Colonic mucosa (tissue), 4 donors: Measurements from ENCODE around the gene CCDC159. TPM values are rescaled to one million over a fixed set of nuclear protein-coding genes. Genes with fewer than 3 reads are reported as not detected.

Experiments
- DNase-seq: peaks from one replicate; pipeline ENCODE4 v3.0.0-alpha.2; 2020
- H3K27ac ChIP-seq: fragments of 200-600 bp; one replicate; pipeline ENCODE4 v1.8.0; 2021
- H3K27me3 ChIP-seq: fragments of 200-600 bp; one replicate; pipeline ENCODE4 v1.8.0; 2021
- H3K36me3 ChIP-seq: fragments of 200-600 bp; one replicate; pipeline ENCODE4 v1.8.0; 2021
- H3K4me1 ChIP-seq: fragments of 200-600 bp; one replicate; pipeline ENCODE4 v1.8.0; 2021; ENCODE audit warnings: mild to moderate bottlenecking
- H3K4me3 ChIP-seq: fragments of 200-600 bp; one replicate; pipeline ENCODE4 v1.8.0; 2021
- H3K9ac ChIP-seq, 2 donors: one replicate each; pipeline ENCODE4 v1.7.0; 2013; ENCODE audit warnings: control low read depth in 2 of 2, low read depth in 2 of 2, low read length in 2 of 2
- H3K9me3 ChIP-seq: fragments of 200-600 bp; one replicate; pipeline ENCODE4 v1.8.0; 2021
- intact Hi-C: fragments of 100-400 bp; cut with DNase I; formaldehyde crosslinking; loops from one replicate; pipeline ENCODE4 v1.14.1; 2022
- total RNA-seq, 2 donors: library from RNA; stranded (reverse); fragmentation: NEBNext Ultra II Directional in 1 of 2; extraction: Animal tissue kit (Norgen Biotek cat#: 25700) in 1 of 2; gene quantifications; one replicate each; pipeline ENCODE4 v1.2.1, GENCODE V29; 2021
- TF ChIP-seq, protein P1 (sequence below): fragments of 200-600 bp; IDR thresholded peaks from one replicate; pipeline ENCODE4 v1.8.0; 2022; ENCODE audit warnings: antibody characterized with exemption, mild to moderate bottlenecking
- donor health status: healthy.
- donor health status: DM: no; HTN: no; CAD: no.
- donor health status: DM: no; HTN: no; CAD: no.

Gene CCDC159
- total RNA-seq, 2 donors from 2014 or later: 17.4 to 21.4 TPM

DNA sequence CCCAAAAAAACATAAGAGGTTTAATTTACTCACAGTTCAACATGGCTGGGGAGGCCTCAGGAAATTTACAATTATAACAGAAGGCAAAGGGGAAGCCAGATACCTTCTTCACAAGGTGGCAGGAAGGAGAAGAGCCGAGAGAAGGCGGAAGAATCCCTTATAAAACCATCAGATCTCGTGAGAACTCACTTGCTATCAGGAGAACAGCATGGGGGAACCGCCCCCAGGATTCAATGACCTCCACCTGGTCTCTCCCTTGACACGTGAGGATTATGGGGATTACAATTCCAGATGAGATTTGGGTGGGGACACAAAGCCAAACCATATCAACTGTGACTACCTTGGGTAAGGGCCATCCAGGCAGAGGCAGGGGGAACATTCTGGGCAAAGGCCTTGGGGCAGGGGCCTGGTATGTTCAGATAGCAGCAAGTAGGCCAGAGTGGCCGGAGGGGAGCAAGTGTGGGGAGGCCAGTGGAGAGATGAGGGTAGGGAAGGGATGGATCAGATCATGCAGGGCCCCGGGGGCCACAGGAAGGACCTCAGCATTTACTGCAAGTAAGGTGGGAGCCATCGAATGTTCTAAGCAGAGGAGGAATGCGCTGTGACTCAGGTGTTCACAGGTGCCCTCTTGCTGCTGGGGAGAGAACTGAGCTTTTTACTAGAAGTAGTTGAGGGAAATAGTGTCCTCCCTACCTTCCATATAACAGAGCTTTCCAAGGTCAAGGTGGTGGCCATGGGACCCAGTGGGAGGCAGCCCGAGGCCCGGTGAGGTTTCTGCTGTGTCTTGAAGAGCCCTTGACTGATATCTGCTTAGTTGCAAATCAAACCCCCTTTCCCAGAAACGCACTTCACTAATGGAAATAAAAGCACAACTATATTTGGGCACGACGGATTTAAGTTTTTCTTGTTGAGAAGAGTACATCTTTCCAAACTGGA lies 24.9 kb upstream of the CCDC159 start:
- TF ChIP-seq, protein P1, sequence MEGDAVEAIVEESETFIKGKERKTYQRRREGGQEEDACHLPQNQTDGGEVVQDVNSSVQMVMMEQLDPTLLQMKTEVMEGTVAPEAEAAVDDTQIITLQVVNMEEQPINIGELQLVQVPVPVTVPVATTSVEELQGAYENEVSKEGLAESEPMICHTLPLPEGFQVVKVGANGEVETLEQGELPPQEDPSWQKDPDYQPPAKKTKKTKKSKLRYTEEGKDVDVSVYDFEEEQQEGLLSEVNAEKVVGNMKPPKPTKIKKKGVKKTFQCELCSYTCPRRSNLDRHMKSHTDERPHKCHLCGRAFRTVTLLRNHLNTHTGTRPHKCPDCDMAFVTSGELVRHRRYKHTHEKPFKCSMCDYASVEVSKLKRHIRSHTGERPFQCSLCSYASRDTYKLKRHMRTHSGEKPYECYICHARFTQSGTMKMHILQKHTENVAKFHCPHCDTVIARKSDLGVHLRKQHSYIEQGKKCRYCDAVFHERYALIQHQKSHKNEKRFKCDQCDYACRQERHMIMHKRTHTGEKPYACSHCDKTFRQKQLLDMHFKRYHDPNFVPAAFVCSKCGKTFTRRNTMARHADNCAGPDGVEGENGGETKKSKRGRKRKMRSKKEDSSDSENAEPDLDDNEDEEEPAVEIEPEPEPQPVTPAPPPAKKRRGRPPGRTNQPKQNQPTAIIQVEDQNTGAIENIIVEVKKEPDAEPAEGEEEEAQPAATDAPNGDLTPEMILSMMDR: no peak
- no peak overlapping the region for H3K27ac ChIP-seq
- H3K4me1 ChIP-seq: no peaks in the 10 kb centered on the region
- H3K27me3 ChIP-seq: no peaks in the 10 kb centered on the region
- DNase-seq: no peak
- intact Hi-C loops: no loop called here
- no peaks in the 10 kb centered on the region for H3K9me3 ChIP-seq
- no peak overlapping the region for H3K9ac ChIP-seq
- no peak overlapping the region for H3K4me3 ChIP-seq
- no peaks in the 10 kb centered on the region for H3K36me3 ChIP-seq

DNA sequence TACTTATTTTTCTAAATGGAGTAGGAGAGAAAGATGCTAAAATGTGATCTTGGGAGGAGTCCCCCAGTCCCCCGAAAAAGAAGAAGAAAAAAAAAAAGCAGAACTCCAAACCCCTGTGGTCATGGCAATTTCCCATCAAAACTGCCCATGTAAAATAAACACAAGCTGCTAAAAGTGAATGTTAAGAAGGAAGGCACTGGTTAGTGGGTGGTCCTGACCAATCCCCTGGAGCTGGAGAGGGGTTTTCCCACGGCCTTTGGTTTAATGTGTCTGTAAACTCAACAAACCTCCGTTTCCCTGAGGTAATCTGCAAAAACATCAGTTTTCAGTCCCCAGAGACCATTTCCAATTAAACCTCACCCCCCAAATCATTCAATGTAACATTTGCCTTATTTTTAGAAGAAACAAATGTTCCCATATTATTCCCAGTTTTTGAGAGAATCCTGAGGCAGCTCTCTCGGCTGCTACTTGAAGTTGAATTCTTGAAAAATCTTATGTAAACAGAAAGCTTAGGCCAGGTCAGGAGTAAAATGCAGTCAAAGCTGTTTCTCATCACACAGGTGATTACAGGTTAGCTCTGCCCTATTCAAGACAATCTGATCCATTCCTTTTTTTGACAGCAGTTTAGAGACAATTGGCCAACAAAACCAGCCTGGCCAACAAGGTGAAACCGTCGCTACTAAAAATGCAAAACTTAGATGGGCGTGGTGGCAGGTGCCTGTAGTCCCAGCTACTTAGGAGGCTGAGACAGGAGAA lies 23.9 kb upstream of the CCDC159 start:
- Histone ChIP-seq H3K4me1 (no peaks in the 10 kb centered on the region), H3K27ac (no peak overlapping the region), H3K9me3 (no peaks in the 10 kb centered on the region), H3K27me3 (no peaks in the 10 kb centered on the region), H3K4me3 (no peak overlapping the region), H3K9ac (no peak overlapping the region), H3K36me3 (no peaks in the 10 kb centered on the region)
- intact Hi-C loops: no loop called here
- DNase-seq: no peak
- TF ChIP-seq, protein P1: no peak

DNA sequence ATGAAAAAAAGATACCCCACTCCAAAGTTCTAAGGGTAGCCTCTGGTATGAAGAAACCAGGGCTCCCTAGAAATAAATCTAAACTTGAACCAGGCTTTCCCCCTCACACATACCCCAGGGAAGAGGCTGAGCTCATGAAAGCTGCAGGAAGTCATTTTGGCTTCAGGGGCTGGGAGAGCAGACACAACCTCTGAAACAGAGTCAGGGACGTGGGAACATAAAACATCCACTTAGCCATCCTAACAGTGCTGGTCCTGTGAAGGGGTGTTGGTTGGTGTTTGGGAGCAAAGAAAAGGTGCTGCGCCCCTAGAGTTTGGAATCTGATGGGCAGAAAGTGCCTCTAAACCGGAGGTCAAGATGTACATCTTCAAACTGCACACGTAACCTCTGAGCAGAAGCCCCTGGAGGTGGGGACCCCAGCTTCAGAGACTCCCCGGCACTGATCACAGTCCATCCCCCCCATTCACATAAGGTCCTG lies 22.7 kb upstream of the CCDC159 start:
- no peaks in the 10 kb centered on the region for H3K4me1 ChIP-seq
- H3K9me3 ChIP-seq: no peaks in the 10 kb centered on the region
- H3K4me3 ChIP-seq: no peak overlapping the region
- peak overlapping the region; percentile 27 for H3K27ac ChIP-seq
- intact Hi-C loops: no loop called here
- H3K27me3 ChIP-seq: no peaks in the 10 kb centered on the region
- TF ChIP-seq, protein P1: no peak
- peak overlapping the region in 1 of 2 donors; percentile 19 for H3K9ac ChIP-seq
- no peaks in the 10 kb centered on the region for H3K36me3 ChIP-seq
- DNase-seq: no peak

DNA sequence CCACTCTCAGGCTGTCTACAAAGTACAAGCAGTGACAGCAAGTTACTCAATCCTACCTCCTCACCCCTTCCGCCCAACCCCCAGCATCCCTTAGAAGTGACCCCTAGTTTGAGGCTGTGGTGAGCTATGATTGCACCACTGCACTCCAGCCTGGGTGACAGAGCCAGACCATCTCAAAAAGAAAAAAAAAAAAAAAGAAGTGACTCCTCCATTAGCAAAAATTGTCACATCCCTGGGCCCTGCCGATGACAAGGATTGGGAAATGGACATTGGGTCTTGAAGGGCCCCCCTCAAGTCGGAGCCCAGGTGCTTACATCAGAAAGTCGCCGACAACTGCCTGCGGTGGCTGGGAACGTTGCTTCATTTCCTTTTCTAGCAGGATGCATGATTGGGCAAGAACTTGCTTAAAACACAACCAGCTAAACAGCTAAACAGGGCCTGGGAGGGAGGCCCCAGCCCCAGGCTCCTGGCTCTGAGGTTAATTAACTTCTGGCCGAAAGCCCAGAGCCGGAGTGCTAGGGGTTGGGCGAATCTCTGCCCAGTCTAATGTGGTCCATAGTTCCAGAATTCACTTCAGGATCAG lies 22.1 kb upstream of the CCDC159 start:
- Histone ChIP-seq H3K4me1 (no peaks in the 10 kb centered on the region), H3K9ac (peak overlapping the region in 1 of 2 donors; percentile 51), H3K36me3 (no peaks in the 10 kb centered on the region), H3K9me3 (no peaks in the 10 kb centered on the region), H3K27me3 (no peaks in the 10 kb centered on the region), H3K4me3 (no peak overlapping the region), H3K27ac (peak overlapping the region; percentile 27)
- peak; percentile 88 for DNase-seq
- TF ChIP-seq, protein P1: no peak
- intact Hi-C loops: no loop called here

DNA sequence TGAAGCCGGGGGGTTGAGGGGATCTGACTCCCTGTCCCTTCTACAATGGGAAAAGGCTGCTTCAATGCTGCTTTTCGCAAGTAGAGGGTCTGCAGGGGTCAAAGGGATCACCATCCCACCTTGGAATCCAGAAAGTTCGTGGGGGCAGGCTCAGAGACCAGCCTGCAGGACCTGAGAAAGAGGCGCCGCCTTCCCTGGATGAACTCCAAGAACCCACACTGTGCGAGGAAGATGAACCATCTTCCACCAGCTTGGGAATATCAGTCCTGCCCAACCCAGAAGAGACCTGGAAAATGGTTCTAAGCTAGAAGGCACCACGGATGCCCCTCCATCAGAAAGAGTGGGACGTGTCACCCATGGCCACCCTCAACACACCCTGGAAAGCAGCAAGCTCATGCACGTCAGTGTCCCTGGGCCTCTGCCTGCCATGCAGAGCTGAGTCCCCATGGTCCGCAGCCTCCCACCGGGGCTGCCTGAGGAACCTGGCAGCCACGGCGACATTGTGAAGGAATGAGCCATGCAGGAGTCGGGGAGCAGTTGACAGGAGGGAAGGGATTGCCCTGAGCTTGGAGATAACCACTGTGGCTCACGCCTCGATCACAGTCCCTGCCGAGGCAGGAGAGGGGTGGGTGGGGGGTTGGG lies 21.4 kb upstream of the CCDC159 start:
- TF ChIP-seq, protein P1: no peak
- H3K27ac ChIP-seq: peak overlapping the region; percentile 27
- H3K36me3 ChIP-seq: no peaks in the 10 kb centered on the region
- H3K9me3 ChIP-seq: no peaks in the 10 kb centered on the region
- H3K4me1 ChIP-seq: no peaks in the 10 kb centered on the region
- intact Hi-C loops: no loop called here
- H3K4me3 ChIP-seq: no peak overlapping the region
- no peaks in the 10 kb centered on the region for H3K27me3 ChIP-seq
- peak overlapping the region; percentile 30 to 51 for H3K9ac ChIP-seq
- no peak for DNase-seq
